NB4 (cell line): ENCODE results near the gene RASA3.

Source experiments
- DNase-seq: peaks from one replicate; pipeline ENCODE4 v3.0.0; 2010; ENCODE audit warnings: low read depth
- H3K4me3 ChIP-seq: one replicate; pipeline ENCODE4 v1.5.1; 2011; ENCODE audit warnings: mild to moderate bottlenecking, low read depth, low read length, moderate library complexity
- CTCF ChIP-seq: IDR thresholded peaks from one replicate; pipeline ENCODE4 v1.5.1; 2012; ENCODE audit warnings: low read depth, low read length
- MYC ChIP-seq: IDR thresholded peaks from 2 replicates; pipeline ENCODE4 v1.6.1; 2011; ENCODE audit warnings: low read depth, low read length
- POLR2A ChIP-seq: IDR thresholded peaks from 2 replicates; pipeline ENCODE4 v1.6.1; 2011; ENCODE audit warnings: mild to moderate bottlenecking; ENCODE audit not compliant: insufficient read length; ENCODE audit errors: extremely low read depth
- TF ChIP-seq, protein P1 (sequence below): IDR thresholded peaks from 2 replicates; pipeline ENCODE4 v1.6.1; 2011; ENCODE audit warnings: low read depth, low read length

RASA3 gene

DNA sequence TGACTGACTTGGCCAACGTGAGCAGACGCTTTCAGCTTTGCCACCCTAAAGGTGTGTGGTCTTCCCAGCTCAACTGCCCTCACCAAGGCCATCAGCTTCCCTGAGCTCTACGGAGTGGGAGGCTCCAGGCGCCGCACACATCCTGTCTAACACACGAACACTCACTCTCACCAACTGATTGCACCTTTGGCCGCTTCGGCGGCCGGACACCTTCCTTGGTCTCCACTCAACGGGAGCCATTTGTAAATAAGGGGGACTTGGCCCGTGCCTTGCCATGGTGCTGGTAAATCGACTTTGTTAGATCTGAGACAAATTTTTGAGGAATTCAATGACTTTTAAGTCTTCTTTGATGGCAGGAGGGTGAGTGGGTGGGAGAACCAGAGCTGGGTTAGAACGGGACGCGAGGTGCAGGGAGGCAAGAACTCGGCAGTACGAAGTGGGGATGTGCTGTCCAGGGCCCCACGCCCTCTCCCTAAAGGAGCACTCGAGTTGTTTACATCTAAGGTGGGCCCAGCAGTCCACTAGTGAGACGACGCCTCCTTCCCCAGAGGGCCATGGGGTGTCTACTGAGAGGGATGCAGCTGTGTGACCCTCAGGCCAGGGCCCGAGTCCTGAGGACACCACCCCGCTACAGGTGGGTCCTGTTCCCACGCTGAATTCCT lies 163.0 kb downstream of the RASA3 start:
- TF ChIP-seq CTCF (no peak), MYC (no peak), POLR2A (no peak)
- TF ChIP-seq, protein P1, sequence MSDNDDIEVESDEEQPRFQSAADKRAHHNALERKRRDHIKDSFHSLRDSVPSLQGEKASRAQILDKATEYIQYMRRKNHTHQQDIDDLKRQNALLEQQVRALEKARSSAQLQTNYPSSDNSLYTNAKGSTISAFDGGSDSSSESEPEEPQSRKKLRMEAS: no peak
- DNase-seq: no peak
- H3K4me3 ChIP-seq: no peak overlapping the region

DNA sequence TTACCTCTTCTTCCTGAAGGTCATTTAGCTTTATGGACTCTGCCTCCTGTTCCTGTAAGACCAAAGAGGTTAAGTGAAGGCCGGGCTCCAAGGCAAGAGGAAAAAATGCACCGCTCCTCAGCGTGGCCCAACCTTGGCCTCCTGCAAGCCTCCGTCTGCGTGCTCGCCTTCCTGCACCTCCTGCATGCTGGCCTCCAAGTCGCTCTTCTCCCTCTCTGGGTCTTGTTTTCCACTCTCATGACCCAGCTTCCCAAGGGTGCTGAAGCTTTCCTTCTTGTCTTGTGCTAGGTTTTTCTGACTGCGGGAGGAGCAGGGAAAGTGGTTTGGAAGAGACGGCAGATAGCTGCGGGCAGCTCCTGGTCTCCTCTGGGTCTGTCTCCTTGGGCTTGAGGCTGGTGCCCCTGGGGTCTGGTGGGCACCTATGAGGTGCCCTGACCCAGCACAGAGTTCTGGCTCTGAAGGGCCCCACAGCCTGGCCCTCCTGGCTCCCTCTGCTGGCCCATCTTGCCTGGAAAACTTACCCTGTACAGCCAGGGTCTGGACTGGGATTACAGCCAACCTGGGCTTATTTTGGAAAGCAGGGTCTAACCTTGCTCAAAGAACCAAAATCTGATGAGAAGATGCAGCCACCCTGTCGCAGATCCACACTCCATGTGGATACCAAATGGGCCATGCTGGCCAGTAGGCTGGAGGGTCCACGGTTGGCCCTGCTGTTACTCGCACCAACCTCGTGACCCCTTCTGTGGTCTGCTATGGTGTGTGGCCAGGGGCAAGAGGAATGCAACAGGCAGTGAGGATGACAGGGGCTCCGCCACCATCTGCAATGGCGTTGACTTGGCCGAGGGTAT lies 163.7 kb downstream of the RASA3 start:
- DNase-seq: no peak
- TF ChIP-seq POLR2A: no peak
- peak; percentile 20 for TF ChIP-seq CTCF
- H3K4me3 ChIP-seq: no peak overlapping the region

GRCh38 chr13:113967729-113968462 lies 164.5 kb downstream of the RASA3 start:
- TF ChIP-seq CTCF: no peak
- TF ChIP-seq POLR2A: no peak
- no peak for TF ChIP-seq MYC
- TF ChIP-seq, protein P1: no peak
- no peak for DNase-seq
- no peak overlapping the region for H3K4me3 ChIP-seq

- DNase-seq: no peak
- TF ChIP-seq CTCF (no peak), MYC (no peak), POLR2A (no peak)
- no peak overlapping the region for H3K4me3 ChIP-seq
Observed at GRCh38 chr13:113967206-113967720, 165.2 kb downstream of the RASA3 start.

GRCh38 chr13:113965968-113966884 lies 166.2 kb downstream of the RASA3 start:
- DNase-seq: no peak
- TF ChIP-seq CTCF (no peak), POLR2A (no peak), MYC (no peak)
- TF ChIP-seq, protein P1: no peak

More at GRCh38 chr13:113965968-113966884, 166.2 kb downstream of the RASA3 start:
- no peak overlapping the region for H3K4me3 ChIP-seq
